ENCODE data around the gene ICE2. TPM values are rescaled to one million over a fixed set of nuclear protein-coding genes. Genes with fewer than 3 reads are reported as not detected.

ICE2 gene
- total RNA-seq, 1 experiment from 2014 or later, result 62.8 TPM

Other genes with a start within 250 kb of the ICE2 start
- gene ANXA2, start 81.2 kb downstream of the ICE2 start, total RNA-seq (2021; ENCODE audit: unreplicated experiment), result 1,298 TPM

All from HCT116 (cell line).